ENCODE measurements around the gene PML. TPM values are rescaled to one million over a fixed set of nuclear protein-coding genes. Genes with fewer than 3 reads are reported as not detected.

The PML gene
- polyA plus RNA-seq, 4 donors: 24.3 to 34.1 (median 29.5) TPM

- DNase-seq (ENCODE audit: low read depth in 4 of 4, low spot score in 3 of 4): no peak
Observed at GRCh38 chr15:73984208-73984979, 10.1 kb upstream of the PML start.

GRCh38 chr15:73985101-73985873 lies 9.2 kb upstream of the PML start:
- DNase-seq (ENCODE audit: low read depth in 4 of 4, low spot score in 3 of 4): no peak

- no peak for DNase-seq (ENCODE audit: low read depth in 4 of 4, low spot score in 3 of 4)
Observed at GRCh38 chr15:73986055-73986775, 8.3 kb upstream of the PML start.

GRCh38 chr15:73986776-73987056 lies 7.8 kb upstream of the PML start:
- DNase-seq (ENCODE audit: low read depth in 4 of 4, low spot score in 3 of 4): no peak

- DNase-seq (ENCODE audit: low read depth in 4 of 4, low spot score in 3 of 4): no peak
Observed at GRCh38 chr15:73987250-73987649, 7.3 kb upstream of the PML start.

- DNase-seq (ENCODE audit: low read depth in 4 of 4, low spot score in 3 of 4): no peak
Observed at GRCh38 chr15:73987681-73988444, 6.7 kb upstream of the PML start.

- DNase-seq (ENCODE audit: low read depth in 4 of 4, low spot score in 3 of 4): no peak
Observed at GRCh38 chr15:73988445-73988969, 6.0 kb upstream of the PML start.

- no peak for DNase-seq (ENCODE audit: low read depth in 4 of 4, low spot score in 3 of 4)
Observed at GRCh38 chr15:73989001-73989798, 5.3 kb upstream of the PML start.

- no peak for DNase-seq (ENCODE audit: low read depth in 4 of 4, low spot score in 3 of 4)
Observed at GRCh38 chr15:73990250-73991005, 4.1 kb upstream of the PML start.

GRCh38 chr15:73991260-73991659 lies 3.3 kb upstream of the PML start:
- no peak for DNase-seq (ENCODE audit: low read depth in 4 of 4, low spot score in 3 of 4)

GRCh38 chr15:73991726-73992593 lies 2.6 kb upstream of the PML start, which contains the start of gene STOML1:
TSS of gene STOML1 (minus strand) at chr15:73992295. CDS start at chr15:73992223, 72 bp downstream.
- DNase-seq (ENCODE audit: low read depth in 4 of 4, low spot score in 3 of 4): peak; percentile 85 to 87 (median 86)

GRCh38 chr15:73992594-73992898 lies 2.0 kb upstream of the PML start:
- DNase-seq (ENCODE audit: low read depth in 4 of 4, low spot score in 3 of 4): no peak

GRCh38 chr15:73993211-73993994 lies 1.1 kb upstream of the PML start:
- DNase-seq (ENCODE audit: low read depth in 4 of 4, low spot score in 3 of 4): no peak

GRCh38 chr15:73994912-73995622 lies 551 bp downstream of the PML start:
- no peak for DNase-seq (ENCODE audit: low read depth in 4 of 4, low spot score in 3 of 4)

GRCh38 chr15:73996267-73996666 lies 1.8 kb downstream of the PML start:
- DNase-seq (ENCODE audit: low read depth in 4 of 4, low spot score in 3 of 4): no peak

- no peak for DNase-seq (ENCODE audit: low read depth in 4 of 4, low spot score in 3 of 4)
Observed at GRCh38 chr15:73996939-73997338, 2.4 kb downstream of the PML start.

- no peak for DNase-seq (ENCODE audit: low read depth in 4 of 4, low spot score in 3 of 4)
Observed at GRCh38 chr15:73997986-73998385, 3.5 kb downstream of the PML start.
